Suprapubic skin (tissue), 4 donors: ENCODE results near the gene USP17L30.
"Not testable (repeated sequence)": the region's sequence is repeated elsewhere in the genome, so short reads cannot be mapped to it uniquely, and the experiment has no call there.

Experiments used
- CTCF ChIP-seq, 2 donors: fragments of 200-600 bp in 1 of 2; fragments of 450-650 bp in 1 of 2; sonication (generic) in 1 of 2; IDR thresholded peaks; one replicate each; pipeline ENCODE4 v1.5.1; 2016 to 2019; ENCODE audit warnings: antibody characterized with exemption in 2 of 2, mild to moderate bottlenecking in 1 of 2, moderate library complexity in 1 of 2
- POLR2A ChIP-seq, 2 donors: fragments of 450-650 bp; IDR thresholded peaks; one replicate each; pipeline ENCODE4 v1.6.1; 2017; ENCODE audit warnings: antibody characterized with exemption in 2 of 2, mild to moderate bottlenecking in 2 of 2, moderate library complexity in 2 of 2
- POLR2AphosphoS5 ChIP-seq, 3 donors: sonication (generic); formaldehyde crosslinking; IDR thresholded peaks; one replicate each; pipeline ENCODE4 v1.6.1; 2017; ENCODE audit warnings: antibody characterized with exemption in 3 of 3

- TF ChIP-seq POLR2A, CTCF, POLR2AphosphoS5 (IDR thresholded peaks at IDR 0.05): not testable (repeated sequence)
Measured at GRCh38 chr4:9348593-9348992, 14.3 kb upstream of the USP17L30 start, which contains the start of gene USP17L28.
